IMR-90 (cell line): Measurements from ENCODE around the gene RTCA. TPM values are rescaled to one million over a fixed set of nuclear protein-coding genes. Genes with fewer than 3 reads are reported as not detected.

ENCODE experiments used
- ATAC-seq: fragments of 200-7000 bp; cut with Tn5 transposase; 2 replicates; pipeline ENCODE4 v1.9.1; 2020; ENCODE audit warnings: low read depth, mild to moderate bottlenecking, moderate library complexity
- BruUV-seq: library from RNA; stranded (reverse); fragments of 400-500 nt; replicated peaks from 2 replicates; lab custom pipeline; 2021; lab: Mats Ljungman, UMichigan
- CTCF ChIA-PET: fragments of 300-600 bp; formaldehyde crosslinking; extraction: SDS; loops from one replicate; lab custom pipeline; 2021; ENCODE audit warnings: antibody characterized with exemption; lab: Yijun Ruan, JAX
- POLR2A ChIA-PET: fragments of 300-600 bp; sonication (Branson Sonifier 250); formaldehyde crosslinking; loops from one replicate; lab custom pipeline; 2022; ENCODE audit warnings: antibody characterized with exemption; ENCODE audit not compliant: unreplicated experiment; lab: Charles Lee
- DNase-seq: peaks from one replicate; pipeline ENCODE4 v3.0.0; 2013
- H2AFZ ChIP-seq: replicated peaks from 2 replicates; pipeline ENCODE3; 2013; ENCODE audit warnings: low read length, mild to moderate bottlenecking; ENCODE audit not compliant: poor library complexity
- H2AK5ac ChIP-seq: 2 replicates; pipeline ENCODE4 v1.6.1; 2013; ENCODE audit warnings: low read depth, low read length, inconsistent platforms
- H2AK9ac ChIP-seq: replicated peaks from 2 replicates; pipeline ENCODE3; 2013; ENCODE audit warnings: mild to moderate bottlenecking, low read depth, low read length, moderate library complexity; ENCODE audit not compliant: poor library complexity
- H2BK120ac ChIP-seq: 2 replicates; pipeline ENCODE4 v1.6.1; 2013; ENCODE audit warnings: low read depth, low read length, inconsistent platforms
- H2BK15ac ChIP-seq: 3 replicates; pipeline ENCODE4 v1.6.1; 2013; ENCODE audit warnings: low read depth, low read length, inconsistent platforms
- H2BK20ac ChIP-seq: 2 replicates; pipeline ENCODE4 v1.6.1; 2013; ENCODE audit warnings: low read depth, mild to moderate bottlenecking, inconsistent platforms, low read length, moderate library complexity
- H2BK5ac ChIP-seq: 2 replicates; pipeline ENCODE4 v1.6.1; 2013; ENCODE audit warnings: mild to moderate bottlenecking, low read depth, low read length, inconsistent platforms; ENCODE audit not compliant: poor library complexity, severe bottlenecking
- H3K14ac ChIP-seq: replicated peaks from 2 replicates; pipeline ENCODE4 v1.6.1; 2013; ENCODE audit warnings: low read depth, low read length, inconsistent platforms
- H3K18ac ChIP-seq: 2 replicates; pipeline ENCODE4 v1.6.1; 2013; ENCODE audit warnings: low read depth, low read length, control low read depth
- H3K23ac ChIP-seq: 2 replicates; pipeline ENCODE4 v1.6.1; 2013; ENCODE audit warnings: low read depth, low read length, inconsistent platforms
- H3K27ac ChIP-seq: 2 replicates; pipeline ENCODE4 v1.5.1; 2013; ENCODE audit warnings: mild to moderate bottlenecking, control low read depth, low read length; ENCODE audit not compliant: insufficient read depth
- H3K27me3 ChIP-seq: 2 replicates; pipeline ENCODE4 v1.6.1; 2013; ENCODE audit warnings: low read length; ENCODE audit not compliant: control insufficient read depth, insufficient read depth
- H3K36me3 ChIP-seq: 2 replicates; pipeline ENCODE4 v1.6.1; 2013; ENCODE audit warnings: low read length, mixed read lengths; ENCODE audit not compliant: control insufficient read depth, insufficient read depth
- H3K4ac ChIP-seq: 2 replicates; pipeline ENCODE4 v1.6.1; 2013; ENCODE audit warnings: low read depth, low read length, inconsistent platforms
- H3K4me1 ChIP-seq: 2 replicates; pipeline ENCODE4 v1.6.1; 2013; ENCODE audit warnings: low read length, mixed read lengths; ENCODE audit not compliant: control insufficient read depth, insufficient read depth
- H3K4me2 ChIP-seq: 2 replicates; pipeline ENCODE4 v1.6.1; 2013; ENCODE audit warnings: low read depth, mild to moderate bottlenecking, control low read depth, low read length, moderate library complexity
- H3K4me3 ChIP-seq: 2 replicates; pipeline ENCODE4 v1.5.1; 2013; ENCODE audit warnings: low read depth, mild to moderate bottlenecking, control low read depth, low read length, moderate library complexity; ENCODE audit not compliant: insufficient read depth
- H3K56ac ChIP-seq: 2 replicates; pipeline ENCODE4 v1.6.1; 2013; ENCODE audit warnings: low read length, inconsistent platforms; ENCODE audit not compliant: insufficient read depth; ENCODE audit errors: extremely low read depth
- H3K79me1 ChIP-seq, 2 experiments: 2 replicates each; pipeline ENCODE4 v1.6.1; 2013; ENCODE audit warnings: low read length in 2 of 2, inconsistent platforms in 1 of 2, low read depth in 1 of 2
- H3K9ac ChIP-seq: 2 replicates; pipeline ENCODE4 v1.6.1; 2013; ENCODE audit warnings: low read depth, low read length, control low read depth
- H3K9me1 ChIP-seq: 2 replicates; pipeline ENCODE4 v1.6.1; 2013; ENCODE audit warnings: low read length, inconsistent platforms; ENCODE audit not compliant: insufficient read depth
- H3K9me3 ChIP-seq: 2 replicates; pipeline ENCODE4 v1.6.1; 2013; ENCODE audit warnings: low read length; ENCODE audit not compliant: control insufficient read depth, insufficient read depth
- H4K20me1 ChIP-seq: 2 replicates; pipeline ENCODE4 v1.6.1; 2013; ENCODE audit warnings: low read length, inconsistent platforms; ENCODE audit not compliant: insufficient read depth
- H4K5ac ChIP-seq: 2 replicates; pipeline ENCODE4 v1.6.1; 2013; ENCODE audit warnings: mild to moderate bottlenecking, low read depth, low read length, control low read depth
- H4K8ac ChIP-seq, 2 experiments: 2 replicates each; pipeline ENCODE4 v1.6.1; 2013; ENCODE audit warnings: low read depth in 2 of 2, low read length in 2 of 2, control low read depth in 1 of 2, inconsistent platforms in 1 of 2
- H4K91ac ChIP-seq: 2 replicates; pipeline ENCODE4 v1.6.1; 2013; ENCODE audit warnings: low read depth, low read length, inconsistent platforms; ENCODE audit not compliant: insufficient read depth
- CEBPB ChIP-seq: IDR thresholded peaks from 2 replicates; pipeline ENCODE4 v1.6.1; 2012; ENCODE audit warnings: low read depth, low read length, improper control_type of control experiment
- MAZ ChIP-seq: IDR thresholded peaks from 2 replicates; pipeline ENCODE4 v1.6.1; 2012; ENCODE audit warnings: low read depth, mild to moderate bottlenecking, low read length, improper control_type of control experiment, moderate library complexity, borderline replicate concordance
- RAD21 ChIP-seq: IDR thresholded peaks from 2 replicates; pipeline ENCODE4 v1.6.1; 2012; ENCODE audit warnings: low read length, improper control_type of control experiment
- RFX5 ChIP-seq: IDR thresholded peaks from 2 replicates; pipeline ENCODE4 v1.8.0; 2012; ENCODE audit warnings: low read depth, mild to moderate bottlenecking, low read length, moderate library complexity
- SMC3 ChIP-seq: fragments of 150-350 bp; IDR thresholded peaks from 2 replicates; pipeline ENCODE4 v1.6.1; 2016; ENCODE audit warnings: low read depth, mild to moderate bottlenecking, antibody characterized with exemption, low read length, moderate library complexity
- USF2 ChIP-seq: fragments of 150-350 bp; IDR thresholded peaks from 2 replicates; pipeline ENCODE4 v1.6.1; 2017; ENCODE audit warnings: mild to moderate bottlenecking, antibody characterized with exemption, low read length, low read depth
- WGBS, 2 experiments: methylation state at CpG; one replicate each; pipeline versions ENCODE4 v1.1.5 to v1.1.7; 2013; ENCODE audit warnings: missing lambda C conversion rate in 2 of 2; ENCODE audit not compliant: insufficient read length in 1 of 2; ENCODE audit errors: extremely low coverage in 2 of 2; 5-methylcytosine and 5-hydroxymethylcytosine counted together
- dilution Hi-C: fragments of 300-500 bp; cut with HindIII; formaldehyde crosslinking; loops from one replicate; pipeline ENCODE4 v1.14.3; 2018; ENCODE audit warnings: low sequenced_read_pairs; ENCODE audit not compliant: unreplicated experiment
- in situ Hi-C: fragments of 300-500 bp; cut with MboI; formaldehyde crosslinking; loops from 3 replicates; pipeline ENCODE4 v1.14.3; 2019; ENCODE audit warnings: low sequenced_read_pairs, inconsistent platforms, mixed read lengths
- intact Hi-C: fragments of 100-400 bp; cut with micrococcal nuclease; formaldehyde crosslinking; loops from 2 replicates; pipeline ENCODE4 v1.10.0; 2022
- polyA plus RNA-seq, 3 experiments: library from polyadenylated mRNA; depleted of rRNA; stranded (reverse); fragments of >200 nt; gene quantifications; 2 replicates each; pipeline ENCODE4 v1.2.3, GENCODE V29; 2012; ENCODE audit warnings: low replicate concordance in 1 of 3
- total RNA-seq: library from RNA; depleted of rRNA; stranded (reverse); fragments of >200 nt; gene quantifications from 2 replicates; pipeline ENCODE4 v1.2.3, GENCODE V29; 2012

Gene RTCA
- total and polyA plus RNA-seq, 2 of the 4 experiments (the other 2 are of a cell fraction), result 26.9 to 29.6 TPM

- Histone ChIP-seq H2BK15ac (no peak overlapping the region), H3K4me2 (no peak overlapping the region), H2BK5ac (no peak overlapping the region), H3K23ac (no peak overlapping the region), H2AFZ (no peak overlapping the region), H3K9ac (no peak overlapping the region), H3K4me3 (no peak overlapping the region), H3K27me3 (no peaks in the 10 kb centered on the region), H3K27ac (no peak overlapping the region), H3K4me1 (0 out of 2 replicates have a peak, but pooled peaks cover 2% of the 10 kb centered on the region), H3K9me3 (no peaks in the 10 kb centered on the region), H4K91ac (no peak overlapping the region), H3K18ac (no peak overlapping the region), H4K8ac (no peak overlapping the region), H3K56ac (no peak overlapping the region), H4K5ac (no peak overlapping the region), H3K9me1 (peaks cover 6% of the 10 kb centered on the region; the same call in 1 of the 2 replicates), H2AK9ac (no peak overlapping the region), H4K20me1 (no peaks in the 10 kb centered on the region), H2BK120ac (no peak overlapping the region), H3K4ac (no peak overlapping the region), H2BK20ac (no peak overlapping the region), H3K36me3 (no peaks in the 10 kb centered on the region), H3K79me1 (peaks cover 15 to 16% of the 10 kb centered on the region in 2 experiments), H2AK5ac (no peak overlapping the region), H3K14ac (no peak overlapping the region)
- in situ Hi-C loops, result loop anchor here (25.0 kb wide), 2 partner anchors 441 to 634 kb away; partner anchors contain the start of genes EXTL2 and SLC30A7
- no CpG with 5 or more reads among the region's 4 CpGs for WGBS, 2 experiments
- CTCF ChIA-PET, result no interaction called here
- no TSS peak for BruUV-seq
- POLR2A ChIA-PET, result no interaction called here
- dilution Hi-C loops, result no loop called here
- no peak for DNase-seq
- intact Hi-C loops, result no loop called here
- TF ChIP-seq SMC3, result no peak
- no peak for TF ChIP-seq RFX5
- TF ChIP-seq MAZ, result no peak
- no peak for TF ChIP-seq RAD21
- TF ChIP-seq USF2, result no peak
- TF ChIP-seq CEBPB, result no peak
- no peak for ATAC-seq
These were observed 13.1 kb upstream of the RTCA start for GRCh38 chr1:100252901-100253300.
